ENCODE measurements around the gene OR52E2. TPM values are rescaled to one million over a fixed set of nuclear protein-coding genes. Genes with fewer than 3 reads are reported as not detected.

The OR52E2 gene
- total RNA-seq = not detected

DNA sequence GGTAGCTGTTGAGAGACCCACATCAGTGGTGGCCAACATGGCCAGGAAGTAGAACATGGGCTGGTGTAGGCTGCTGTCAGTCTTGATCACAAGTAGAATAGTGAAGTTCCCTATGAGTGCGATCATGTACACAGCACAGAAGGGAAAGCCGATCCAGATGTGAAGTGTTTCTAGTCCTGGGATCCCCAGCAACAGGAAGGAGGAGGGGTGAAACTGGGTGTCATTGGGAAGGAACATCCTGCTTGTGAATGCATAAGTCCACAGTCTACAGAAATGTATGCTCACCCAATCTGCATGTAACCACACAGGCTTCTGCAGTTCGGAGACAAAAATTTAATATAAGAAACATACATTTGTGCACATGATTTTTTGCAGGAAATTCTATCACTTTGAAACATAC, at the start of gene OR52E2:
TSS of gene OR52E2 (minus strand) at position 237 of the 400 bp plus-strand sequence. CDS start at position 237, 0 bp downstream.
- WGBS, 2 donors = 86 to 88% methylated on average over 3 of the region's 3 CpGs
- no peaks in the 10 kb centered on the region for H3K27me3 ChIP-seq
- DNase-seq = no peak
- TF ChIP-seq, protein P1, sequence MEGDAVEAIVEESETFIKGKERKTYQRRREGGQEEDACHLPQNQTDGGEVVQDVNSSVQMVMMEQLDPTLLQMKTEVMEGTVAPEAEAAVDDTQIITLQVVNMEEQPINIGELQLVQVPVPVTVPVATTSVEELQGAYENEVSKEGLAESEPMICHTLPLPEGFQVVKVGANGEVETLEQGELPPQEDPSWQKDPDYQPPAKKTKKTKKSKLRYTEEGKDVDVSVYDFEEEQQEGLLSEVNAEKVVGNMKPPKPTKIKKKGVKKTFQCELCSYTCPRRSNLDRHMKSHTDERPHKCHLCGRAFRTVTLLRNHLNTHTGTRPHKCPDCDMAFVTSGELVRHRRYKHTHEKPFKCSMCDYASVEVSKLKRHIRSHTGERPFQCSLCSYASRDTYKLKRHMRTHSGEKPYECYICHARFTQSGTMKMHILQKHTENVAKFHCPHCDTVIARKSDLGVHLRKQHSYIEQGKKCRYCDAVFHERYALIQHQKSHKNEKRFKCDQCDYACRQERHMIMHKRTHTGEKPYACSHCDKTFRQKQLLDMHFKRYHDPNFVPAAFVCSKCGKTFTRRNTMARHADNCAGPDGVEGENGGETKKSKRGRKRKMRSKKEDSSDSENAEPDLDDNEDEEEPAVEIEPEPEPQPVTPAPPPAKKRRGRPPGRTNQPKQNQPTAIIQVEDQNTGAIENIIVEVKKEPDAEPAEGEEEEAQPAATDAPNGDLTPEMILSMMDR (IDR thresholded peaks at IDR 0.05) = no peak
- no peaks in the 10 kb centered on the region for H3K36me3 ChIP-seq
- intact Hi-C loops (cut with DNase I) = no loop called here
- H3K27ac ChIP-seq = no peak within 1 kb of the TSS
- no peak within 1 kb of the TSS for H3K4me3 ChIP-seq (replicated peaks in 1 of 3)
- H3K9me3 ChIP-seq = no peaks in the 10 kb centered on the region
- H3K4me1 ChIP-seq = no peaks in the 10 kb centered on the region

DNA sequence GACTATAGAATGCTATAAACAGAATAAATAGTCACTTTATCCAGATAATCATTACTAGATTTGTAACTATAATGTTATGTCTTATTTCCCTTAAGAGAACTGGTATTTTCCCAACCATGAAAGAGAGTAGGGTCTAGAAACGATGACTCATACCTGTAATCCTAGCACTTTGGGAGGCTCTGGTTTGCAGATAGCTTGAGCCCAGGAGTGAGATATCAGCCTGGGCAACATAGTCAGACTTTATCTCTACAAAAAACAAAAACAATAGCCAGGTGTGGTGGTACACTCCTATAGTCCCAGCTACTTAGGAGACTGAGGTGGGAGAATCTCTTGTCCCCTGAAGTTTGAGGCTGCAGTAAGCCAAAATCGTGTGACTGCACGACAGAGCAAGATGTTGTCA, 47.9 kb upstream of the OR52E2 start:
- no peak for DNase-seq
- intact Hi-C loops (cut with DNase I) = no loop called here

DNA sequence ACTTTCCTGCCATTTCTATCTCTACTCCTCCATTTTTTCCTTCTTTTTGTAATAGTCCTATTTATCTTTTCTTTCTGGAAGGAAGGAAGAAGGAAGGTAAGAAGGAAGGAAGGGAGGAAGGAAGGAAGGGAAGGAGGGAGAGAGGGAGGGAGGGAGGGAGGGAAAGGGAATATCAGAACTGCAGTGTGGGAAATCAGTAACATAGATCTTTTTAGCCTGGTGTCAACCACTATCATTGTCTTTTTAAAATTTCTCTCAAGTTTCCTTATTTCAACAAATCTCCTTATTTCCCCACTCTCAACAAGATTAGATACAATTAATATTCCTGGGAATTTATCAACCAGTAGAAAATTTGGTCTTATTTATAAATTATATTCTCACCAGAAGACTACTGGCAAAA, 43.6 kb upstream of the OR52E2 start:
- intact Hi-C loops (cut with DNase I) = no loop called here
- Histone ChIP-seq H3K4me1 (no peaks in the 10 kb centered on the region), H3K36me3 (no peaks in the 10 kb centered on the region), H3K27ac (no peak overlapping the region), H3K4me3 (replicated peaks in 1 of 3) (no peak overlapping the region), H3K9me3 (no peaks in the 10 kb centered on the region), H3K27me3 (no peaks in the 10 kb centered on the region)
- TF ChIP-seq, protein P1 (IDR thresholded peaks at IDR 0.05) = no peak
- no peak for TF ChIP-seq POLR2A (IDR thresholded peaks at IDR 0.05)
- DNase-seq = no peak

More for the DNA sequence above, 47.9 kb upstream of the OR52E2 start:
- H3K27ac ChIP-seq = no peak overlapping the region
- WGBS, 2 donors = 78 to 81% methylated on average over 3 of the region's 3 CpGs
- TF ChIP-seq, protein P1 (IDR thresholded peaks at IDR 0.05) = no peak
- no peak for TF ChIP-seq POLR2A (IDR thresholded peaks at IDR 0.05)
- H3K9me3 ChIP-seq = no peaks in the 10 kb centered on the region
- no peaks in the 10 kb centered on the region for H3K4me1 ChIP-seq
- H3K27me3 ChIP-seq = no peaks in the 10 kb centered on the region
- no peaks in the 10 kb centered on the region for H3K36me3 ChIP-seq
- no peak overlapping the region for H3K4me3 ChIP-seq (replicated peaks in 1 of 3)

DNA sequence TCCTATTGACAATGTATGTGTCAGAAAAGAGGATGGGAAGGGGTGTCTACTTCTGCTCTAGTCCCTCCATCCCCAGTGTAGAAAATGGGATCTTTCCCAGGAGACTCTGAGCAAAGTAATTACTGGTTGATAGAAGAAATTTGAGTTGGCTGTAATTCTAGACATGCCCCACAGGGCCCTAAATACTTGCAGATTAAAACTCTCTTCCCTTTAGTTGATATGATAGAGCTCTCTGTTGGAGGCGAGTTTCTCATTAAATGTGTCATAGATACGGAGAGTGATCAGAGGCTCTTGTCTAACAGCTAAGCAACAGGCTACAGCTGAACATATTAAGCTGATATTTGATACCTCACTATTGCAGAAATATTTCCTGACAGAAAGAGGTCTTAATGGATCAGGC, 42.8 kb upstream of the OR52E2 start:
- 54 to 63% methylated on average over 2 of the region's 2 CpGs for WGBS, 2 donors
- no peak for DNase-seq
- intact Hi-C loops (cut with DNase I) = no loop called here

DNA sequence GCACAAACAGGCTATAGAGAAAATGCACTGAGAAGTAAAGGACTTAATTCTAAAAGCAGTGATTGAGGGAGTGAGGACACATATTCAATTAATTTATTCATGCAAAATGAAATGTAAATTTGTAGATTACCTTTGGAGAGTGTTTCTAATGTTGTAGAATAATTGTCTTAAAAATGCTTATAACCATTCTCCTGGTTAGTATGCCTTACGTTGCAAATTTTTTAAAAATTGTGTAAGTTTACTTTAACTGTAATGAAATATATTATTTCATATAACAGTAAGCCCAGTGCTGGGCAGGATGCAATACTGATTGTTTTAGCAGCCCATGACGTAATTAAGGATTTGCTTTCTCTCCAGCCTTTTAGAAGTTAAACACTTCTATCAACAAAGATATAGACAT, 36.6 kb upstream of the OR52E2 start:
- H3K36me3 ChIP-seq = no peaks in the 10 kb centered on the region
- TF ChIP-seq, protein P1 (IDR thresholded peaks at IDR 0.05) = no peak
- TF ChIP-seq POLR2A (IDR thresholded peaks at IDR 0.05) = no peak
- no peak for DNase-seq
- H3K4me1 ChIP-seq = no peaks in the 10 kb centered on the region
- H3K27me3 ChIP-seq = no peaks in the 10 kb centered on the region
- H3K27ac ChIP-seq = no peak overlapping the region
- WGBS, 2 donors = 87 to 90% methylated on average over 2 of the region's 2 CpGs
- no peaks in the 10 kb centered on the region for H3K9me3 ChIP-seq
- no peak overlapping the region for H3K4me3 ChIP-seq (replicated peaks in 1 of 3)
- intact Hi-C loops (cut with DNase I) = no loop called here

More for the DNA sequence above, 42.8 kb upstream of the OR52E2 start:
- no peaks in the 10 kb centered on the region for H3K27me3 ChIP-seq
- TF ChIP-seq, protein P1 (IDR thresholded peaks at IDR 0.05) = no peak
- TF ChIP-seq POLR2A (IDR thresholded peaks at IDR 0.05) = no peak
- H3K4me1 ChIP-seq = no peaks in the 10 kb centered on the region
- H3K36me3 ChIP-seq = no peaks in the 10 kb centered on the region
- H3K27ac ChIP-seq = no peak overlapping the region
- no peaks in the 10 kb centered on the region for H3K9me3 ChIP-seq
- H3K4me3 ChIP-seq (replicated peaks in 1 of 3) = no peak overlapping the region
